ENCODE results near the gene CREB3L2. TPM values are rescaled to one million over a fixed set of nuclear protein-coding genes. Genes with fewer than 3 reads are reported as not detected.
A peak's percentile ranks its signal among the peaks of the same experiment; 100 is the strongest.

CREB3L2 gene
- total and polyA plus RNA-seq, 2 of the 13 experiments (the other 11 are each of a cell fraction or from before 2014, with no cell fraction given) = 22.1 to 41.1 TPM

- no peak for DNase-seq (ENCODE audit: low spot score)
- POLR2A ChIA-PET = interaction anchor here (0.6 to 2.4 kb wide), 5 partner anchors 11 to 101 kb away, joined by 3 to 10 read pairs (median 3); partner anchors contain the start of gene CREB3L2
- Histone ChIP-seq H3K9ac (ENCODE audit: insufficient read depth, low read depth, low read length) (no peak overlapping the region), H3K27ac (ENCODE audit: extremely low read length, insufficient read depth, low read length) (peak overlapping the region; percentile 20), H3K9me3 (ENCODE audit: low read length) (no peaks in the 10 kb centered on the region), H4K20me1 (ENCODE audit: insufficient read depth, low read length) (no peaks in the 10 kb centered on the region; the same call in 1 of the 2 replicates), H2AFZ (ENCODE audit: low read length) (no peak overlapping the region), H3K4me2 (ENCODE audit: low read depth, low read length) (peak overlapping the region; percentile 13; the same call in 1 of the 2 replicates), H3K79me2 (ENCODE audit: insufficient read depth, low read length) (peaks cover 97% of the 10 kb centered on the region), H3K4me3 (replicated peaks in 1 of 3; ENCODE audit: insufficient read depth in 1 of 3, low read depth in 2 of 3, low read length in 3 of 3) (no peak overlapping the region), H3K36me3 (replicated peaks in 1 of 2; ENCODE audit: control insufficient read depth in 1 of 2, insufficient read depth in 2 of 2, low read length in 2 of 2) (peaks cover 13 to 32% of the 10 kb centered on the region in 2 experiments), H3K4me1 (ENCODE audit: insufficient read depth, low read length) (peaks cover 100% of the 10 kb centered on the region), H3K27me3 (ENCODE audit: control insufficient read depth in 1 of 2, insufficient read depth in 2 of 2, low read length in 2 of 2) (no peaks in the 10 kb centered on the region)
- BruUV-seq (replicated peaks) = no TSS peak
- peak; percentile 42 for FAIRE-seq
- WGBS (ENCODE audit: low lambda C conversion rate) = 46% methylated on average over 6 of the region's 6 CpGs
- peak; percentile 14; the same call in 2 of the 3 replicates for ATAC-seq
- intact Hi-C loops (cut with micrococcal nuclease; ENCODE audit: unreplicated experiment) (no loop called here), in situ Hi-C loops (cut with HindIII; ENCODE audit: extremely low pct_ligation_motif_present, low pct_unique_long_range_greater_than_20kb) (no loop called here)
- CTCF ChIA-PET (ENCODE audit: low intra/inter-chr PET ratio, low total read pairs) = no interaction called here
- TF ChIP-seq ZNF496 (CRISPR knock-in tag; IDR thresholded peaks at IDR 0.05; ENCODE audit: insufficient replicate concordance) (no peak), ZBTB10 (CRISPR knock-in tag; IDR thresholded peaks at IDR 0.05; ENCODE audit: borderline replicate concordance) (no peak), ZMYM4 (CRISPR knock-in tag; IDR thresholded peaks at IDR 0.05) (no peak), SOX6 (IDR thresholded peaks at IDR 0.05) (no peak), SOX6 (CRISPR knock-in tag; IDR thresholded peaks at IDR 0.05) (peak; percentile 48; the same call in 1 of the 2 replicates), FOXK2 (IDR thresholded peaks at IDR 0.05) (no peak), FOXJ3 (CRISPR knock-in tag; IDR thresholded peaks at IDR 0.05; ENCODE audit: borderline replicate concordance) (no peak), GABPA (IDR thresholded peaks at IDR 0.05; ENCODE audit: low read depth, low read length) (no peak), GABPA (CRISPR knock-in tag; IDR thresholded peaks at IDR 0.05; ENCODE audit: low read depth) (no peak), FOXA3 (CRISPR knock-in tag; IDR thresholded peaks at IDR 0.05) (peak; percentile 55; the same call in 1 of the 2 replicates), NBN (conservative IDR thresholded peaks at IDR 0.05) (no peak), PAXIP1 (CRISPR knock-in tag; conservative IDR thresholded peaks at IDR 0.05) (0 out of 2 replicates have a peak, but pooled peaks have one; percentile 21), HNRNPH1 (optimal IDR thresholded peaks at IDR 0.05; ENCODE audit: low read depth, low read length) (no peak), POLR2AphosphoS5 (IDR thresholded peaks at IDR 0.05; ENCODE audit: low read depth, low read length) (no peak), KDM1A (CRISPR knock-in tag; IDR thresholded peaks at IDR 0.05) (no peak), ZNF138 (CRISPR knock-in tag; IDR thresholded peaks at IDR 0.05; ENCODE audit: low read depth) (no peak), SAP130 (CRISPR knock-in tag; IDR thresholded peaks at IDR 0.05; ENCODE audit: low read depth) (0 out of 2 replicates have a peak, but pooled peaks have one; percentile 4), ZNF34 (CRISPR knock-in tag; IDR thresholded peaks at IDR 0.05; ENCODE audit: borderline replicate concordance) (no peak), MATR3 (CRISPR knock-in tag; IDR thresholded peaks at IDR 0.05) (no peak), HDAC2 (CRISPR knock-in tag; IDR thresholded peaks at IDR 0.05) (no peak), NR2F6 (IDR thresholded peaks at IDR 0.05) (peak; percentile 38; the same call in 1 of the 2 replicates), NR2F6 (CRISPR knock-in tag; IDR thresholded peaks at IDR 0.05) (no peak)
These were observed 48.0 kb downstream of the CREB3L2 start for GRCh38 chr7:137953665-137954470.
